NCI-H2171 treated with DMSO at 0.1 percent for 48 hours (cell line): ENCODE data around the gene ETFA.

Experiments
- DNase-seq: peaks from one replicate; lab custom pipeline; 2025; lab: John Stamatoyannopoulos, UW

ETFA gene

GRCh38 chr15:76195506-76196268 is 115.6 kb downstream of the ETFA start:
- DNase-seq: no peak

- DNase-seq: no peak
These were observed 117.3 kb downstream of the ETFA start for GRCh38 chr15:76193934-76194333.

GRCh38 chr15:76192715-76193114 is 118.6 kb downstream of the ETFA start:
- DNase-seq: no peak

GRCh38 chr15:76191539-76192244 is 119.6 kb downstream of the ETFA start:
- no peak for DNase-seq

GRCh38 chr15:76190751-76191538 is 120.3 kb downstream of the ETFA start:
- DNase-seq: peak; percentile 78

- DNase-seq: no peak
These were observed 121.2 kb downstream of the ETFA start for GRCh38 chr15:76190070-76190564.

- DNase-seq: no peak
These were observed 122.2 kb downstream of the ETFA start for GRCh38 chr15:76189106-76189505.

- no peak for DNase-seq
These were observed 124.1 kb downstream of the ETFA start for GRCh38 chr15:76187163-76187562.

GRCh38 chr15:76185716-76186115 is 125.6 kb downstream of the ETFA start:
- peak; percentile 17 for DNase-seq

- DNase-seq: no peak
These were observed 126.6 kb downstream of the ETFA start for GRCh38 chr15:76184650-76185035.

- peak; percentile 33 for DNase-seq
These were observed 127.2 kb downstream of the ETFA start for GRCh38 chr15:76183930-76184649.

- DNase-seq: no peak
These were observed 129.6 kb downstream of the ETFA start for GRCh38 chr15:76181705-76182107.

- no peak for DNase-seq
These were observed 130.9 kb downstream of the ETFA start for GRCh38 chr15:76180321-76180720.

GRCh38 chr15:76179023-76179422 is 132.2 kb downstream of the ETFA start:
- no peak for DNase-seq

- DNase-seq: no peak
These were observed 132.8 kb downstream of the ETFA start for GRCh38 chr15:76178296-76179000.

- DNase-seq: no peak
These were observed 133.7 kb downstream of the ETFA start for GRCh38 chr15:76177491-76178040.

GRCh38 chr15:76176487-76177085 is 134.7 kb downstream of the ETFA start:
- no peak for DNase-seq

GRCh38 chr15:76176059-76176458 is 135.2 kb downstream of the ETFA start:
- DNase-seq: no peak

GRCh38 chr15:76175442-76175841 is 135.8 kb downstream of the ETFA start:
- DNase-seq: no peak

- DNase-seq: no peak
These were observed 136.6 kb downstream of the ETFA start for GRCh38 chr15:76174654-76175053.
